Measurements from ENCODE around the gene LYL1.
A peak's percentile ranks its signal among the peaks of the same experiment; 100 is the strongest.

LYL1 gene

DNA sequence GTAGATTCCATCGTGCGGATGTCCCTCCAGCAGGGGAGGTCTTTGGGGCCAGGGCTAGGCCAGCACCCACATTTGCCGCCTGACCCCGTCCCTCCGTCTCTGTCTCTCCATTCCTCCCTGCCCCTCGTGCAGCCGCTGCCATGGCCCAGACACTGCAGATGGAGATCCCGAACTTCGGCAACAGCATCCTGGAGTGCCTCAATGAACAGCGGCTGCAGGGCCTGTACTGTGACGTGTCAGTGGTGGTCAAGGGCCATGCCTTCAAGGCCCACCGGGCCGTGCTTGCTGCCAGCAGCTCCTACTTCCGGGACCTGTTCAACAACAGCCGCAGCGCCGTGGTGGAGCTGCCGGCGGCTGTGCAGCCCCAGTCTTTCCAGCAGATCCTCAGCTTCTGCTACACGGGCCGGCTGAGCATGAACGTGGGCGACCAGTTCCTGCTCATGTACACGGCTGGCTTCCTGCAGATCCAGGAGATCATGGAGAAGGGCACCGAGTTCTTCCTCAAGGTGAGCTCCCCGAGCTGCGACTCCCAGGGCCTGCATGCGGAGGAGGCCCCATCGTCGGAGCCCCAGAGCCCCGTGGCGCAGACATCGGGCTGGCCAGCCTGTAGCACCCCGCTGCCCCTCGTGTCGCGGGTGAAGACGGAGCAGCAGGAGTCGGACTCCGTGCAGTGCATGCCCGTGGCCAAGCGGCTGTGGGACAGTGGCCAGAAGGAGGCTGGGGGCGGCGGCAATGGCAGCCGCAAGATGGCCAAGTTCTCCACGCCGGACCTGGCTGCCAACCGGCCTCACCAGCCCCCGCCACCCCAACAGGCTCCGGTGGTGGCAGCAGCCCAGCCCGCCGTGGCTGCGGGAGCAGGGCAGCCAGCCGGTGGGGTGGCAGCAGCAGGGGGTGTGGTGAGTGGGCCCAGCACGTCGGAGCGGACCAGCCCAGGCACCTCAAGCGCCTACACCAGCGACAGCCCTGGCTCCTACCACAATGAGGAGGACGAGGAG lies 32.7 kb upstream of the LYL1 start:
- Mint-ChIP-seq H3K27me3 (no peaks in the 10 kb centered on the region), H3K9me3 (ENCODE audit: low read depth) (no peaks in the 10 kb centered on the region), H3K4me1 (ENCODE audit: low read depth) (peaks cover 26% of the 10 kb centered on the region), H3K27ac (no peak overlapping the region), H3K36me3 (no peaks in the 10 kb centered on the region), H3K4me3 (no peak overlapping the region)

- Mint-ChIP-seq H3K4me3 (no peak overlapping the region), H3K27me3 (no peaks in the 10 kb centered on the region), H3K36me3 (no peaks in the 10 kb centered on the region), H3K9me3 (ENCODE audit: low read depth) (no peaks in the 10 kb centered on the region), H3K27ac (peak overlapping the region; percentile 22), H3K4me1 (ENCODE audit: low read depth) (peaks cover 26% of the 10 kb centered on the region)
These were observed 32.0 kb upstream of the LYL1 start for GRCh38 chr19:13134626-13135025.

DNA sequence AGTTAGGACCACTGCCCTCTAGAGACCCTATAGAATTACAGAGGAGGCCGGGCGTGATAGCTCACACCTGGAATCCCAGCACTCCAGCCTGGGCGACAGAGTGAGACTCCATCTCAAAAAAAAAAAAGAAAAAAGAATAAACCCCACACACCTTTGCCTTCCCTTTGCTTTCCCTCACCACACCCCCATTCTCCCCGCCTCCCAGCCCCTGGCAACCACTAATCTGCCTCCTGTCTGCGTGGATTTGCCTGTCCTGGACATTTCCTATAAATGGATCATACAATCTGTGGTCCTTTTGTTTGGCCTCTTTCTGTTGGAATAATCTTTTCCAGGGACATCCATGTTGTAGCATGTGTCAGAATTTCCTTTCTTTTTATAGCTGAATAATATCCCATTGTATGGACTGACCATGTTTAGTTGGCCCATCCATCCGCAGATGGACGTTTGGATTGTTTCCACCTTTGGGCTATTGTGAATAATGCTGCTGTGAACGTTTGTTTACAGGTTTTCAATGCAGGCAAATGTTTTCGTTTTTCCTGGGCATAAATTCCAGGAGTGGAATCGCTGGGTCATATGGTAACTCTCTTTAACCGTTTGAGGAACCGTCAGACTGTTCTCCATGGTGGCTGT lies 30.7 kb upstream of the LYL1 start:
- Mint-ChIP-seq H3K36me3 (no peaks in the 10 kb centered on the region), H3K4me3 (peak overlapping the region; percentile 40), H3K9me3 (ENCODE audit: low read depth) (no peaks in the 10 kb centered on the region), H3K27ac (peak overlapping the region; percentile 89), H3K4me1 (ENCODE audit: low read depth) (peaks cover 31% of the 10 kb centered on the region), H3K27me3 (no peaks in the 10 kb centered on the region)

DNA sequence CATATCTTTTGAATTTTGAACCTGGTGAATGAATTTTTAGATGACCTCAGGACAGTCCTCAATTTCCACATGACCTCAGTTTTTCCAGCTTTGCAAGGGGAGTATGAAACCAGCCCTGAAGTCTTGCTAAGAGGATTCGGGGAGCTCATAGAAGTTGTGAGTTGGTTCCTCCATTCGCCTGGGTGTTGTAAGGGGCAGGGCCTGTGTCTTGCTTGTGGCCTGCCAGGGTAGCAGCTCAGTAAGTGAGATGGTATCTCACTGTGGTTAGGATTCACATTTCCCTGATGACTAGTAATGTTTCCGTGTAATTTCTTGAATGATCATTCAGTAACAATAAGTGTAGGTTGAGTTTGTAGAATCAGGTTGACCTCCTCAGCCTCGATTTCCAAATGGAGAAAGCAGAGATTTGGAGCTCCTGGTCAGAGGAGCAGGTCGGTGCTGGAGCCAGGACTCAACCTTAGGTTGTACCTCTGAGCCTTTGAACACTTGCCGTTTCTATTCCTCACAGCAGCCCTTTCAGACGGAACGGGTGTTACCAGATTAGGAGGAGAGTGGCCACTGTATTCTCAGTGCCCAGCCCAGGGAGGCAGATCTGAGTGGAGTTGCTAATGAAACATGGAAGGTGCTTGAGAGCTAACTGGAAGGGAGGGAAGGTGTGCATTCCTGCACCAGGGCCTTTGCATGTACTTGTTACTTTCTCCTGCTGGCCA lies 30.0 kb upstream of the LYL1 start:
- H3K9me3 Mint-ChIP-seq (ENCODE audit: low read depth) = no peaks in the 10 kb centered on the region
- peak overlapping the region; percentile 73 for H3K4me3 Mint-ChIP-seq
- H3K36me3 Mint-ChIP-seq = no peaks in the 10 kb centered on the region
- H3K27ac Mint-ChIP-seq = peak overlapping the region; percentile 89
- H3K27me3 Mint-ChIP-seq = no peaks in the 10 kb centered on the region
- H3K4me1 Mint-ChIP-seq (ENCODE audit: low read depth) = peaks cover 36% of the 10 kb centered on the region

GRCh38 chr19:13130886-13131490 lies 28.3 kb upstream of the LYL1 start:
- no peaks in the 10 kb centered on the region for H3K27me3 Mint-ChIP-seq
- H3K4me1 Mint-ChIP-seq (ENCODE audit: low read depth) = peaks cover 38% of the 10 kb centered on the region
- no peak overlapping the region for H3K4me3 Mint-ChIP-seq
- no peaks in the 10 kb centered on the region for H3K9me3 Mint-ChIP-seq (ENCODE audit: low read depth)
- H3K36me3 Mint-ChIP-seq = no peaks in the 10 kb centered on the region
- H3K27ac Mint-ChIP-seq = peak overlapping the region; percentile 70

DNA sequence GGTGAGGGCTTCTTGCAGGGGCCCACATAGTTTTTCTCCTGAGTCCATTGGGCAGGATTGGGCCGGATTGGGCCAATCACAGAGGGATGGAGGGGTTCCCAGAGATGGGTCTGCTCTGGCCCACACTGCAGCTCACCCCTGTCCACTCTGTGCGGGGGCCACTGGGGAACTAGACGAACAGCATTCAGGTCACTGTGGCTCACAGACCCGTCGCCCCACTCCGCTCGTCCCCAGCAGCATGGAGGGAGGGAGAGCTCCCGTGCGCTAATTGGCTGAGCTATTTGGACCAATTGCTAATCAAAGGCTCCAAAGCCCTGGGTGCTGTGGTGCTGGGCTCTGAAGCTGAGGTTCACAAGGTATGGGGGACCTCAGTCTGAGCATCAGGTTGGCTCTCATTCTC lies 26.7 kb upstream of the LYL1 start:
- no peak overlapping the region for H3K27ac Mint-ChIP-seq
- H3K4me1 Mint-ChIP-seq (ENCODE audit: low read depth) = peaks cover 39% of the 10 kb centered on the region
- no peaks in the 10 kb centered on the region for H3K9me3 Mint-ChIP-seq (ENCODE audit: low read depth)
- no peaks in the 10 kb centered on the region for H3K36me3 Mint-ChIP-seq
- no peaks in the 10 kb centered on the region for H3K27me3 Mint-ChIP-seq
- H3K4me3 Mint-ChIP-seq = no peak overlapping the region

DNA sequence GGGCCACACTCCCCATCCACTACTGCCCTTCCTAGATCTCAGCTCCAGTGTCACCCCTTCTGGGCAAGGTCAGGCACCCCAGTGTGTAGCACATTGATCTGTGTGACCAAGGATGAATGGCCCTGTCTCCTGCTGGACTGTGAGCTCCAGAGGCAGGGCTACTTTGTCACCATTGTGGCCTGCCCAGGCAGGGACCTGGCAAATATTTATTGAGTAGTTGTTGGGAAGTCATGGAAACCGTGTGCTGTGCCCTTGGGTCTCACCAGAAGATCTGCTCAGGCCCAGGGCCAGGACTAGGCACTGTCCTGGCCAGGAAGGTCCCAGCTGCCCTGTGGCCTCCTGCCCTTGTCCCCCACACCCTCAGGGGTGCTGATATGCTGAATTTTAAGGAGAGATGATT lies 25.9 kb upstream of the LYL1 start:
- Mint-ChIP-seq H3K4me3 (no peak overlapping the region), H3K27me3 (no peaks in the 10 kb centered on the region), H3K27ac (no peak overlapping the region), H3K36me3 (no peaks in the 10 kb centered on the region), H3K9me3 (ENCODE audit: low read depth) (no peaks in the 10 kb centered on the region), H3K4me1 (ENCODE audit: low read depth) (peaks cover 40% of the 10 kb centered on the region)

- no peaks in the 10 kb centered on the region for H3K36me3 Mint-ChIP-seq
- H3K9me3 Mint-ChIP-seq (ENCODE audit: low read depth) = no peaks in the 10 kb centered on the region
- H3K4me1 Mint-ChIP-seq (ENCODE audit: low read depth) = peaks cover 37% of the 10 kb centered on the region
- H3K27me3 Mint-ChIP-seq = no peaks in the 10 kb centered on the region
- H3K4me3 Mint-ChIP-seq = no peak overlapping the region
- peak overlapping the region; percentile 3 for H3K27ac Mint-ChIP-seq
These were observed 25.3 kb upstream of the LYL1 start for GRCh38 chr19:13127811-13128575.

DNA sequence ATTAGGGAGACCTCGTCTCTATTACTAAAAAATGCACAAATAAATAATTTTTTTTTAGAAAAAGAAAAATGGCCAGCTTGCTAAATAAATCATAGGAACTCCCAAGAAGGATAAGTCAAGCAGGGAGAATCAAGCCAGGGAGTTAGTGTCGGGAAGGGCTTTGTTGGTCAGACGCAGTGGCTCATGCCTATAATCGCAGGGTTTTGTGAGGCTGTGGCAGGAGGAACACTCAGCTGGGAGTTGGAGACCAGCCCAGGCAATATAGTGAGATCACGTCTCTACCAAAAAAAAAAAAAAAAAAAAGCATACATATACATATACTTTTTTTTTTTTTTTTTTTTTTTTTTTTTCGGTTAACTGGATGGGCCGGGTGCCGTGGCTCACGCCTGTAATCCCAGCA lies 24.4 kb upstream of the LYL1 start:
- H3K4me3 Mint-ChIP-seq = no peak overlapping the region
- peaks cover 36% of the 10 kb centered on the region for H3K4me1 Mint-ChIP-seq (ENCODE audit: low read depth)
- H3K27ac Mint-ChIP-seq = no peak overlapping the region
- no peaks in the 10 kb centered on the region for H3K9me3 Mint-ChIP-seq (ENCODE audit: low read depth)
- H3K27me3 Mint-ChIP-seq = no peaks in the 10 kb centered on the region
- H3K36me3 Mint-ChIP-seq = no peaks in the 10 kb centered on the region

- H3K9me3 Mint-ChIP-seq (ENCODE audit: low read depth) = no peaks in the 10 kb centered on the region
- H3K36me3 Mint-ChIP-seq = no peaks in the 10 kb centered on the region
- no peaks in the 10 kb centered on the region for H3K27me3 Mint-ChIP-seq
- no peak overlapping the region for H3K4me3 Mint-ChIP-seq
- H3K27ac Mint-ChIP-seq = peak overlapping the region; percentile 75
- peaks cover 50% of the 10 kb centered on the region for H3K4me1 Mint-ChIP-seq (ENCODE audit: low read depth)
These were observed 20.6 kb upstream of the LYL1 start for GRCh38 chr19:13122980-13123957.

GRCh38 chr19:13122275-13122878 lies 19.7 kb upstream of the LYL1 start:
- Mint-ChIP-seq H3K4me1 (ENCODE audit: low read depth) (peaks cover 48% of the 10 kb centered on the region), H3K36me3 (no peaks in the 10 kb centered on the region)

GRCh38 chr19:13121551-13122274 lies 19.1 kb upstream of the LYL1 start:
- Mint-ChIP-seq H3K4me3 (peak overlapping the region; percentile 46), H3K27me3 (no peaks in the 10 kb centered on the region), H3K9me3 (ENCODE audit: low read depth) (no peaks in the 10 kb centered on the region), H3K4me1 (ENCODE audit: low read depth) (peaks cover 49% of the 10 kb centered on the region), H3K27ac (peak overlapping the region; percentile 22), H3K36me3 (no peaks in the 10 kb centered on the region)

More at GRCh38 chr19:13122275-13122878, 19.7 kb upstream of the LYL1 start:
- H3K9me3 Mint-ChIP-seq (ENCODE audit: low read depth) = no peaks in the 10 kb centered on the region
- H3K27ac Mint-ChIP-seq = peak overlapping the region; percentile 75
- peak overlapping the region; percentile 46 for H3K4me3 Mint-ChIP-seq
- no peaks in the 10 kb centered on the region for H3K27me3 Mint-ChIP-seq

Measured in activated naive CD8-positive, alpha-beta T cell (primary cell).